Measurements from ENCODE around the gene RNF214.

The RNF214 gene

DNA sequence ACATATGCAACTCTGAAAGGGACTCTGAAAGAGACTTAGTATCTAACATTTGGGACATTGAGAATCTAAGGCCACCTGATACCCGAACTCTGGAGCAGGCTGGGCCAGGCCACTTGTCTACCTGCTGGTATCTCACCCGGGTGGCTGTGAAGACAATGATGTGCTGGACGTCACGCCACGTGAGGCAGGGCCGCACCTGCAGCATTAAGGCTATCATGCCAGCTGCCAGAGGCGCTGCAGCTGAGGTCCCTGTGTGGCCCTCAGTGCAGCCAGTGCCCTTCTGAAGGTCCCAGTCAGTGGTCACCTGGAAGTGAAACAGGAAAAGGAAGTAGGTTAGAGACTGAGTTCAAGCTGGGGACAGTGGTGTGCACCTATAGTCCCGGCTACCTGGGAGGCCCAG is 13.0 kb upstream of the RNF214 start:
- Histone ChIP-seq H3K9ac (ENCODE audit: low read length) (peak overlapping the region; percentile 42), H3K27me3 (ENCODE audit: control insufficient read depth in 1 of 2, insufficient read depth in 2 of 2, low read length in 2 of 2) (no peaks in the 10 kb centered on the region), H3K36me3 (ENCODE audit: insufficient read depth, low read length) (peaks cover 42% of the 10 kb centered on the region), H3K27ac (ENCODE audit: low read depth, low read length) (peak overlapping the region; percentile 89), H3K4me1 (ENCODE audit: insufficient read depth, low read length) (peaks cover 88% of the 10 kb centered on the region), H3K9me3 (ENCODE audit: low read length) (no peaks in the 10 kb centered on the region), H3K4me3 (ENCODE audit: low read depth in 1 of 2, low read length in 2 of 2) (peak overlapping the region in 1 of 2 donors; percentile 16)

- Histone ChIP-seq H3K27ac (ENCODE audit: low read depth, low read length) (peak overlapping the region; percentile 89), H3K9ac (ENCODE audit: low read length) (peak overlapping the region; percentile 42), H3K36me3 (ENCODE audit: insufficient read depth, low read length) (peaks cover 39% of the 10 kb centered on the region), H3K4me3 (ENCODE audit: low read depth in 1 of 2, low read length in 2 of 2) (no peak overlapping the region), H3K4me1 (ENCODE audit: insufficient read depth, low read length) (peaks cover 92% of the 10 kb centered on the region), H3K27me3 (ENCODE audit: control insufficient read depth in 1 of 2, insufficient read depth in 2 of 2, low read length in 2 of 2) (no peaks in the 10 kb centered on the region), H3K9me3 (ENCODE audit: low read length) (no peaks in the 10 kb centered on the region)
These were observed 12.5 kb upstream of the RNF214 start for GRCh38 chr11:117219995-117220394.

DNA sequence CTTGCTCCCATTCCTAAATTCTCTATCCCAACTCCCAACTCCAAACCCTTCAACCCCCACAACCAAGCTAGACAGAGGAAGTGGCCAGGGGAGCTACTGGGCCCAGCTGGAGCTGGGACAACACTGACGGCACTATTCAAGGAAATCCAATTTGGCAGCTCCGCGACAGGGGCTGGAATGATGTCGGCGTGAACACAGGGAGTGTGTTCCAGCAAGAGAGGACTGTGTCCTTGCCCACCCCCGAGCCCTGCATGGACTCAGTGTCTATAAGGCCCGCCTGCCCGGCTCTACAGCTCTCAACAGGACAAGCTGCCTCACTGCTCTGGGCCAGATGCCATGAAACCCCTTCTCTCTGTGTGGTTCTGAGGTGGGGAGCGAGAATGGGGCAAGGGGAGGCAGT is 11.9 kb upstream of the RNF214 start:
- Histone ChIP-seq H3K4me3 (ENCODE audit: low read depth in 1 of 2, low read length in 2 of 2) (peak overlapping the region in 1 of 2 donors; percentile 36), H3K27ac (ENCODE audit: low read depth, low read length) (peak overlapping the region; percentile 89), H3K9ac (ENCODE audit: low read length) (peak overlapping the region; percentile 30), H3K36me3 (ENCODE audit: insufficient read depth, low read length) (peaks cover 42% of the 10 kb centered on the region), H3K4me1 (ENCODE audit: insufficient read depth, low read length) (peaks cover 92% of the 10 kb centered on the region), H3K27me3 (ENCODE audit: control insufficient read depth in 1 of 2, insufficient read depth in 2 of 2, low read length in 2 of 2) (no peaks in the 10 kb centered on the region), H3K9me3 (ENCODE audit: low read length) (no peaks in the 10 kb centered on the region)

GRCh38 chr11:117220999-117221774 is 11.3 kb upstream of the RNF214 start:
- H3K4me1 ChIP-seq (ENCODE audit: insufficient read depth, low read length), result peaks cover 86% of the 10 kb centered on the region
- H3K36me3 ChIP-seq (ENCODE audit: insufficient read depth, low read length), result peaks cover 45% of the 10 kb centered on the region
- H3K9ac ChIP-seq (ENCODE audit: low read length), result peak overlapping the region; percentile 30

GRCh38 chr11:117221775-117222517 is 10.5 kb upstream of the RNF214 start:
- Histone ChIP-seq H3K4me3 (ENCODE audit: low read depth in 1 of 2, low read length in 2 of 2) (peak overlapping the region in 1 of 2 donors; percentile 36), H3K9ac (ENCODE audit: low read length) (peak overlapping the region; percentile 30)

More at GRCh38 chr11:117220999-117221774, 11.3 kb upstream of the RNF214 start:
- no peaks in the 10 kb centered on the region for H3K27me3 ChIP-seq (ENCODE audit: control insufficient read depth in 1 of 2, insufficient read depth in 2 of 2, low read length in 2 of 2)
- H3K27ac ChIP-seq (ENCODE audit: low read depth, low read length), result peak overlapping the region; percentile 89
- peak overlapping the region in 1 of 2 donors; percentile 36 for H3K4me3 ChIP-seq (ENCODE audit: low read depth in 1 of 2, low read length in 2 of 2)
- H3K9me3 ChIP-seq (ENCODE audit: low read length), result no peaks in the 10 kb centered on the region

GRCh38 chr11:117222991-117223740 is 9.3 kb upstream of the RNF214 start:
- H3K4me3 ChIP-seq (ENCODE audit: low read depth in 1 of 2, low read length in 2 of 2), result no peak overlapping the region
- peaks cover 47% of the 10 kb centered on the region for H3K36me3 ChIP-seq (ENCODE audit: insufficient read depth, low read length)
- H3K4me1 ChIP-seq (ENCODE audit: insufficient read depth, low read length), result peaks cover 67% of the 10 kb centered on the region
- H3K9ac ChIP-seq (ENCODE audit: low read length), result peak overlapping the region; percentile 42
- no peaks in the 10 kb centered on the region for H3K9me3 ChIP-seq (ENCODE audit: low read length)
- H3K27ac ChIP-seq (ENCODE audit: low read depth, low read length), result peak overlapping the region; percentile 83
- no peaks in the 10 kb centered on the region for H3K27me3 ChIP-seq (ENCODE audit: control insufficient read depth in 1 of 2, insufficient read depth in 2 of 2, low read length in 2 of 2)

More at GRCh38 chr11:117221775-117222517, 10.5 kb upstream of the RNF214 start:
- no peaks in the 10 kb centered on the region for H3K27me3 ChIP-seq (ENCODE audit: control insufficient read depth in 1 of 2, insufficient read depth in 2 of 2, low read length in 2 of 2)
- H3K36me3 ChIP-seq (ENCODE audit: insufficient read depth, low read length), result peaks cover 47% of the 10 kb centered on the region
- peak overlapping the region; percentile 89 for H3K27ac ChIP-seq (ENCODE audit: low read depth, low read length)
- peaks cover 79% of the 10 kb centered on the region for H3K4me1 ChIP-seq (ENCODE audit: insufficient read depth, low read length)
- no peaks in the 10 kb centered on the region for H3K9me3 ChIP-seq (ENCODE audit: low read length)

DNA sequence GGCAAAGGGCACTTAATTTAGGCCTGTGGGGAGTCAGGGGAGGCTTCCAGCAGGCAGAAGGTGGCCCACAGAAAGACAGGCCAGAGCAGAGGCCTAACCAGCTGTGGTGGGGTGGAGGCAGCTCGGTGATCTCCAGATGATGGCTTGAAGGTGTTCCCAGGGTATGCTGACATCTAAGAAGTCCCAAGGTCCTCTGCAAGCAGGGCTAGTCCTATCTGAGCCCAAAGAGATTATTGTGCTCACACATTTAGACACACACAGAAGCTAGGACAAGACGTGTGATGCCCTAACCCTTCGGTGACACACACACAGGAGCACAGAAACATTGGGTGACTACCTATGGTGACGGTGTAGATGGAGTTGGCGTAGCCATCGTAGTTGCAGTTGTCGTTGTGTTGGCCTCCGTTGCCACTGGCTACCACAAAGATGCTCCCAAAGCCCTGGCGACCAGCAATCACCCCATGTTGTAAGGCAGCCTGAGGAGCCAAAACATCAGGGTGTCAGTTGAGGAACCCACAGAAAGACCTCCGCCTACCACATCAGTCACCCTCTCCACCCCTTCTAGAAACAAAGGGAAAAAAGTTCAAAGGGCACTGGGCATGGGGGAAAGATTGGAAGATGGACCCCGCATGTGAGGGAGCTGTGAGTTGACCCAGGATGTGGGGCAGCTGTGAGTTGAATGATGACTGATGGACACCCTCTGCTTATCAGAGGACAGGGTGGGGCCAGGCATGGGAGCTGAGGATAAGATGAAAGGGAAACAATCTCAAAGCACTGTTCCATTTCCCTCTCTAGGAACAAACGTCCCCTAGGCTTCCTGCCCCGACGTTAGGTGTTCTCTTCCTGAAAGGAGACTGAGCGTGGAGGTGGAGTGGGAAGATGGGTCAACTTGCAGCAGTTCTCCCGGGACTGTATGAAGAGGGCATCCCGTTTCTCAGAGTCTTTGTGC is 8.5 kb upstream of the RNF214 start:
- H3K36me3 ChIP-seq (ENCODE audit: insufficient read depth, low read length), result peaks cover 44% of the 10 kb centered on the region
- H3K9ac ChIP-seq (ENCODE audit: low read length), result peak overlapping the region; percentile 42
- peaks cover 58% of the 10 kb centered on the region for H3K4me1 ChIP-seq (ENCODE audit: insufficient read depth, low read length)
- H3K27me3 ChIP-seq (ENCODE audit: control insufficient read depth in 1 of 2, insufficient read depth in 2 of 2, low read length in 2 of 2), result no peaks in the 10 kb centered on the region
- no peaks in the 10 kb centered on the region for H3K9me3 ChIP-seq (ENCODE audit: low read length)
- peak overlapping the region; percentile 83 for H3K27ac ChIP-seq (ENCODE audit: low read depth, low read length)
- no peak overlapping the region for H3K4me3 ChIP-seq (ENCODE audit: low read depth in 1 of 2, low read length in 2 of 2)

- peaks cover 45% of the 10 kb centered on the region for H3K4me1 ChIP-seq (ENCODE audit: insufficient read depth, low read length)
- H3K4me3 ChIP-seq (ENCODE audit: low read depth in 1 of 2, low read length in 2 of 2), result no peak overlapping the region
- H3K36me3 ChIP-seq (ENCODE audit: insufficient read depth, low read length), result peaks cover 54% of the 10 kb centered on the region
- H3K9ac ChIP-seq (ENCODE audit: low read length), result no peak overlapping the region
- H3K27ac ChIP-seq (ENCODE audit: low read depth, low read length), result no peak overlapping the region
- H3K27me3 ChIP-seq (ENCODE audit: control insufficient read depth in 1 of 2, insufficient read depth in 2 of 2, low read length in 2 of 2), result no peaks in the 10 kb centered on the region
- no peaks in the 10 kb centered on the region for H3K9me3 ChIP-seq (ENCODE audit: low read length)
These were observed 6.8 kb upstream of the RNF214 start for GRCh38 chr11:117225553-117226170.

GRCh38 chr11:117226388-117227385 is 5.8 kb upstream of the RNF214 start:
- Histone ChIP-seq H3K36me3 (ENCODE audit: insufficient read depth, low read length) (peaks cover 54% of the 10 kb centered on the region), H3K9me3 (ENCODE audit: low read length) (no peaks in the 10 kb centered on the region), H3K9ac (ENCODE audit: low read length) (no peak overlapping the region), H3K27me3 (ENCODE audit: control insufficient read depth in 1 of 2, insufficient read depth in 2 of 2, low read length in 2 of 2) (no peaks in the 10 kb centered on the region), H3K27ac (ENCODE audit: low read depth, low read length) (no peak overlapping the region), H3K4me1 (ENCODE audit: insufficient read depth, low read length) (peaks cover 44% of the 10 kb centered on the region), H3K4me3 (ENCODE audit: low read depth in 1 of 2, low read length in 2 of 2) (no peak overlapping the region)
